ENCODE results near the gene CEP164. TPM values are rescaled to one million over a fixed set of nuclear protein-coding genes. Genes with fewer than 3 reads are reported as not detected.

CEP164 gene
- 32.8 and 33.8 TPM in 2 replicates for total RNA-seq

GRCh38 chr11:117327567-117328374, at the start of gene CEP164:
CEP164 (plus strand) TSS chr11:117327854; CDS start chr11:117338587, 10,733 bp downstream.
- intact Hi-C loops (cut with micrococcal nuclease), result loop anchor here (1.0 to 5.0 kb wide), 11 partner anchors 80 to 1755 kb away; partner anchors contain the start of genes BUD13, DDX6, HMBS and PAFAH1B2

GRCh38 chr11:117278347-117278746, 49.3 kb upstream of the CEP164 start:
- intact Hi-C loops (cut with micrococcal nuclease), result no loop called here

- intact Hi-C loops (cut with micrococcal nuclease), result no loop called here
Observed at GRCh38 chr11:117279711-117280376, 47.8 kb upstream of the CEP164 start.

- intact Hi-C loops (cut with micrococcal nuclease), result no loop called here
Observed at GRCh38 chr11:117281159-117281558, 46.5 kb upstream of the CEP164 start.

- intact Hi-C loops (cut with micrococcal nuclease), result no loop called here
Observed at GRCh38 chr11:117281869-117282268, 45.8 kb upstream of the CEP164 start.

- intact Hi-C loops (cut with micrococcal nuclease), result no loop called here
Observed at GRCh38 chr11:117282956-117283355, 44.7 kb upstream of the CEP164 start.

GRCh38 chr11:117284053-117284452, 43.6 kb upstream of the CEP164 start:
- intact Hi-C loops (cut with micrococcal nuclease), result no loop called here

GRCh38 chr11:117286588-117286987, 41.1 kb upstream of the CEP164 start:
- intact Hi-C loops (cut with micrococcal nuclease), result no loop called here

- intact Hi-C loops (cut with micrococcal nuclease), result no loop called here
Observed at GRCh38 chr11:117287668-117288067, 40.0 kb upstream of the CEP164 start.

GRCh38 chr11:117289795-117290194, 37.9 kb upstream of the CEP164 start:
- intact Hi-C loops (cut with micrococcal nuclease), result no loop called here

GRCh38 chr11:117290809-117291396, 36.8 kb upstream of the CEP164 start, which contains the start of gene BACE1-AS:
BACE1-AS (plus strand) TSS chr11:117291346.
- intact Hi-C loops (cut with micrococcal nuclease), result no loop called here

- intact Hi-C loops (cut with micrococcal nuclease), result no loop called here
Observed at GRCh38 chr11:117292616-117293015, 35.0 kb upstream of the CEP164 start.

GRCh38 chr11:117295438-117296137, 32.1 kb upstream of the CEP164 start:
- intact Hi-C loops (cut with micrococcal nuclease), result no loop called here

- intact Hi-C loops (cut with micrococcal nuclease), result no loop called here
Observed at GRCh38 chr11:117296881-117297280, 30.8 kb upstream of the CEP164 start.

- intact Hi-C loops (cut with micrococcal nuclease), result no loop called here
Observed at GRCh38 chr11:117298195-117298594, 29.5 kb upstream of the CEP164 start.

- intact Hi-C loops (cut with micrococcal nuclease), result no loop called here
Observed at GRCh38 chr11:117299351-117300282, 28.0 kb upstream of the CEP164 start.

- intact Hi-C loops (cut with micrococcal nuclease), result no loop called here
Observed at GRCh38 chr11:117300283-117300663, 27.4 kb upstream of the CEP164 start.

- intact Hi-C loops (cut with micrococcal nuclease), result no loop called here
Observed at GRCh38 chr11:117300773-117301172, 26.9 kb upstream of the CEP164 start.

- intact Hi-C loops (cut with micrococcal nuclease), result no loop called here
Observed at GRCh38 chr11:117302228-117302627, 25.4 kb upstream of the CEP164 start.

- intact Hi-C loops (cut with micrococcal nuclease), result no loop called here
Observed at GRCh38 chr11:117303101-117303500, 24.6 kb upstream of the CEP164 start.
